GM12878 (cell line): ENCODE measurements around the gene RIT1. TPM values are rescaled to one million over a fixed set of nuclear protein-coding genes. Genes with fewer than 3 reads are reported as not detected.

Source experiments
- ATAC-seq: fragments of 200-7000 bp; cut with Tn5 transposase; 3 replicates; pipeline ENCODE4 v1.9.1; 2020; ENCODE audit warnings: mild to moderate bottlenecking, moderate library complexity
- BruUV-seq: library from RNA; stranded (reverse); fragments of 400-500 nt; replicated peaks from 2 replicates; lab custom pipeline; 2021; lab: Mats Ljungman, UMichigan
- CTCF ChIA-PET: fragments of 300-600 bp; sonication (Branson Sonifier 250); formaldehyde crosslinking; extraction: SDS; loops from one replicate; lab custom pipeline; 2021; ENCODE audit warnings: inconsistent platforms; lab: Yijun Ruan, JAX
- POLR2A ChIA-PET: fragments of 350-600 bp; formaldehyde crosslinking; extraction: SDS; loops from one replicate; lab custom pipeline; 2021; ENCODE audit warnings: inconsistent platforms; lab: Charles Lee
- RAD21 ChIA-PET: fragments of 300-600 bp; sonication (Branson Sonifier 250); formaldehyde crosslinking; loops from one replicate; lab custom pipeline; 2023; ENCODE audit warnings: antibody characterized with exemption; ENCODE audit not compliant: unreplicated experiment; lab: Charles Lee
- SMC1A ChIA-PET: fragments of 300-600 bp; sonication (Branson Sonifier 250); formaldehyde crosslinking; loops from one replicate; lab custom pipeline; 2023; ENCODE audit not compliant: unreplicated experiment, uncharacterized antibody; lab: Charles Lee
- DNase-seq: peaks from one replicate; pipeline ENCODE4 v3.0.0-alpha.2; 2011; ENCODE audit warnings: low read depth, low spot score
- FAIRE-seq: peaks from 3 replicates; lab custom pipeline; 2011; peaks lifted over from hg19 to GRCh38; lab: Jason Lieb, UNC
- H2AFZ ChIP-seq: 2 replicates; pipeline ENCODE4 v1.6.0; 2011; ENCODE audit warnings: low read depth, low read length, control low read depth; ENCODE audit not compliant: control insufficient read depth
- H3K27ac ChIP-seq: 2 replicates; pipeline ENCODE4 v1.5.1; 2011; ENCODE audit warnings: control low read depth; ENCODE audit not compliant: control insufficient read depth, insufficient read depth
- H3K27me3 ChIP-seq, 2 experiments: replicated peaks in 1 of 2; 2 replicates each; pipeline versions ENCODE4 v1.6.0 to v1.6.1; 2011; ENCODE audit warnings: low read length in 1 of 2; ENCODE audit not compliant: control insufficient read depth in 2 of 2, insufficient read depth in 2 of 2
- H3K36me3 ChIP-seq, 2 experiments: 2 replicates each; pipeline ENCODE4 v1.5.1; 2011; ENCODE audit warnings: low read length in 1 of 2; ENCODE audit not compliant: control insufficient read depth in 2 of 2, insufficient read depth in 2 of 2
- H3K4me1 ChIP-seq: 2 replicates; pipeline ENCODE4 v1.6.1; 2011; ENCODE audit warnings: mild to moderate bottlenecking, low read length, moderate library complexity, mixed read lengths; ENCODE audit not compliant: control insufficient read depth, insufficient read depth
- H3K4me2 ChIP-seq: 2 replicates; pipeline ENCODE4 v1.6.0; 2011; ENCODE audit warnings: control low read depth; ENCODE audit not compliant: control insufficient read depth, insufficient read depth
- H3K4me3 ChIP-seq: fragments of 200-600 bp; sonication (generic); 2 replicates; pipeline ENCODE4 v1.5.1; 2016
- H3K79me2 ChIP-seq: 2 replicates; pipeline ENCODE4 v1.6.0; 2011; ENCODE audit warnings: low read length; ENCODE audit not compliant: control insufficient read depth, insufficient read depth
- H3K9ac ChIP-seq: 2 replicates; pipeline ENCODE4 v1.8.0; 2011; ENCODE audit warnings: low read length, control low read depth, mixed read lengths; ENCODE audit not compliant: control insufficient read depth, insufficient read depth
- H3K9me3 ChIP-seq: replicated peaks from 3 replicates; pipeline ENCODE4 v1.5.1; 2011; ENCODE audit warnings: mild to moderate bottlenecking, low read length; ENCODE audit not compliant: control insufficient read depth, insufficient read depth
- H4K20me1 ChIP-seq: 2 replicates; pipeline ENCODE4 v1.6.0; 2011; ENCODE audit not compliant: control insufficient read depth, insufficient read depth
- BRCA1 ChIP-seq: IDR thresholded peaks from 2 replicates; pipeline ENCODE4 v1.6.1; 2011; ENCODE audit warnings: low read depth, low read length, improper control_type of control experiment
- CBFB ChIP-seq: IDR thresholded peaks from 2 replicates; pipeline ENCODE4 v1.6.1; 2016; ENCODE audit warnings: antibody characterized with exemption, low read depth
- EP300 ChIP-seq, 2 experiments: fragments of 150-350 bp in 1 of 2; IDR thresholded peaks; 2 replicates each; pipeline ENCODE4 v1.6.1; 2011 to 2012; ENCODE audit warnings: low read depth in 2 of 2, low read length in 2 of 2, borderline replicate concordance in 1 of 2, improper control_type of control experiment in 1 of 2, inconsistent platforms in 1 of 2; ENCODE audit not compliant: control insufficient read depth in 1 of 2
- LARP7 ChIP-seq: fragments of 450-650 bp; IDR thresholded peaks from 2 replicates; pipeline ENCODE4 v1.6.1; 2017; ENCODE audit warnings: mild to moderate bottlenecking
- SMAD5 ChIP-seq: IDR thresholded peaks from 2 replicates; pipeline ENCODE4 v1.6.1; 2016; ENCODE audit warnings: antibody characterized with exemption, low read depth
- WGBS: methylation state at CpG from one replicate; pipeline ENCODE4 v1.1.6; 2016; ENCODE audit warnings: low lambda C conversion rate; ENCODE audit not compliant: insufficient replicate concordance, insufficient coverage; ENCODE audit errors: missing lambda C conversion rate; 5-methylcytosine and 5-hydroxymethylcytosine counted together
- in situ Hi-C: fragments of 300-500 bp; cut with MboI; formaldehyde crosslinking; loops from 9 replicates; pipeline ENCODE4 v1.14.3; 2018; ENCODE audit warnings: mixed read lengths
- intact Hi-C: fragments of 100-400 bp; cut with micrococcal nuclease; formaldehyde crosslinking; loops from one replicate; pipeline ENCODE4 v1.14.2; 2022; ENCODE audit not compliant: unreplicated experiment
- polyA plus RNA-seq, 11 experiments: library from polyadenylated mRNA; depleted of rRNA in 4 of 11; unstranded in 6 of 11; stranded (reverse) in 5 of 11; fragments of >200 nt; fragmentation: Nextera tagmentation in 4 of 11; fragmentation: Illumina TruSeq in 1 of 11; extraction: Ambion mirVana in 4 of 11; extraction: Trizol in 1 of 11; gene quantifications; 1 replicate in 1 of 11; 2 replicates in 10 of 11; pipeline versions ENCODE4 v1.2.1 to v1.2.3, GENCODE V29; 2011 to 2016; ENCODE audit warnings: inconsistent platforms in 2 of 11, missing spikeins in 2 of 11, low read depth in 1 of 11
- total RNA-seq, 4 experiments: library from RNA; depleted of rRNA in 3 of 4; stranded (reverse); fragments of >200 nt in 3 of 4; fragmentation: Illumina TruSeq in 1 of 4; extraction: Trizol in 1 of 4; gene quantifications; 2 replicates each; pipeline versions ENCODE4 v1.2.1 to v1.2.3, GENCODE V29; 2013 to 2021
- TF ChIP-seq, protein P1 (sequence below): IDR thresholded peaks from 2 replicates; pipeline ENCODE4 v1.6.1; 2012; ENCODE audit warnings: mild to moderate bottlenecking, low read depth, low read length

RIT1 gene
- total and polyA plus RNA-seq, 10 of the 15 experiments (the other 5 are each of a cell fraction or from before 2014, with no cell fraction given): 6.8 to 61.5 (median 13.7) TPM

DNA sequence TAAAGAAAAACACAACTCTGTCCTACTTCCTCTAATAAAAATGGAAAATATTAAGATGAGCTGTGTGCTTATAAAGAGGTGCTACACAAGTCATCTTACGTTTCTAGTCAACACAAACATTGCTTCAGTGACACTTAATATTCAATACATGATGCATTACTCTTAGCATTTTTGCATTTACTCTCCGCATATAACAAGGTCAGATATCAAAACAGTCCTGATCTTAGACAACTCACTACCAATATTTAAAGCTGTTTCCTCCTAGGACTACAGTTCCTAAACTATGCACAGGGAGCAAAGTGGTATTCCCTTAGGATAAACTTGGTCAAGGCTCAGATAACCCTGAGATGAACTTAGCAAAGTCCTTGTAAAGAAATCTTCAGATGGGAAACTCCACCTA is 12.3 kb downstream of the RIT1 start:
- no peak overlapping the region for H3K4me2 ChIP-seq
- RAD21 ChIA-PET: interaction anchor here (0.6 to 2.1 kb wide), 4 partner anchors 16 to 59 kb away, joined by 3 to 6 read pairs (median 4); no protein-coding TSS in a partner anchor

More for the DNA sequence above, 12.3 kb downstream of the RIT1 start:
- Histone ChIP-seq H3K9me3 (no peaks in the 10 kb centered on the region), H4K20me1 (no peaks in the 10 kb centered on the region), H3K4me1 (no peaks in the 10 kb centered on the region), H3K4me3 (no peak overlapping the region), H3K27ac (no peak overlapping the region), H3K36me3 (peaks cover 5 to 18% of the 10 kb centered on the region in 2 experiments), H2AFZ (no peak overlapping the region), H3K27me3 (no peaks in the 10 kb centered on the region)
- BruUV-seq: no TSS peak
- ChIA-PET CTCF (interaction anchor here (0.6 to 1.9 kb wide), 10 partner anchors 8 to 938 kb away, joined by 3 to 8 read pairs (median 3); partner anchors contain the start of gene PYGO2), POLR2A (interaction anchor here (0.5 to 1.8 kb wide), 4 partner anchors 10 to 228 kb away, joined by 4 to 7 read pairs (median 4); no protein-coding TSS in a partner anchor)
- FAIRE-seq (no peak), DNase-seq (no peak)
- in situ Hi-C loops (no loop called here), intact Hi-C loops (no loop called here)
- no peak for TF ChIP-seq EP300 (IDR thresholded peaks at IDR 0.05; ENCODE audit: borderline replicate concordance in 1 of 2, control insufficient read depth in 1 of 2, low read depth in 2 of 2, low read length in 2 of 2)
- TF ChIP-seq, protein P1, sequence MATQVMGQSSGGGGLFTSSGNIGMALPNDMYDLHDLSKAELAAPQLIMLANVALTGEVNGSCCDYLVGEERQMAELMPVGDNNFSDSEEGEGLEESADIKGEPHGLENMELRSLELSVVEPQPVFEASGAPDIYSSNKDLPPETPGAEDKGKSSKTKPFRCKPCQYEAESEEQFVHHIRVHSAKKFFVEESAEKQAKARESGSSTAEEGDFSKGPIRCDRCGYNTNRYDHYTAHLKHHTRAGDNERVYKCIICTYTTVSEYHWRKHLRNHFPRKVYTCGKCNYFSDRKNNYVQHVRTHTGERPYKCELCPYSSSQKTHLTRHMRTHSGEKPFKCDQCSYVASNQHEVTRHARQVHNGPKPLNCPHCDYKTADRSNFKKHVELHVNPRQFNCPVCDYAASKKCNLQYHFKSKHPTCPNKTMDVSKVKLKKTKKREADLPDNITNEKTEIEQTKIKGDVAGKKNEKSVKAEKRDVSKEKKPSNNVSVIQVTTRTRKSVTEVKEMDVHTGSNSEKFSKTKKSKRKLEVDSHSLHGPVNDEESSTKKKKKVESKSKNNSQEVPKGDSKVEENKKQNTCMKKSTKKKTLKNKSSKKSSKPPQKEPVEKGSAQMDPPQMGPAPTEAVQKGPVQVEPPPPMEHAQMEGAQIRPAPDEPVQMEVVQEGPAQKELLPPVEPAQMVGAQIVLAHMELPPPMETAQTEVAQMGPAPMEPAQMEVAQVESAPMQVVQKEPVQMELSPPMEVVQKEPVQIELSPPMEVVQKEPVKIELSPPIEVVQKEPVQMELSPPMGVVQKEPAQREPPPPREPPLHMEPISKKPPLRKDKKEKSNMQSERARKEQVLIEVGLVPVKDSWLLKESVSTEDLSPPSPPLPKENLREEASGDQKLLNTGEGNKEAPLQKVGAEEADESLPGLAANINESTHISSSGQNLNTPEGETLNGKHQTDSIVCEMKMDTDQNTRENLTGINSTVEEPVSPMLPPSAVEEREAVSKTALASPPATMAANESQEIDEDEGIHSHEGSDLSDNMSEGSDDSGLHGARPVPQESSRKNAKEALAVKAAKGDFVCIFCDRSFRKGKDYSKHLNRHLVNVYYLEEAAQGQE: no peak
- no peak for TF ChIP-seq LARP7
- TF ChIP-seq SMAD5: no peak
- no peak for TF ChIP-seq BRCA1
- no peak for TF ChIP-seq CBFB
- TF ChIP-seq, all 136 proteins: peak for 0
- SMC1A ChIA-PET: interaction anchor here (0.8 to 1.9 kb wide), 8 partner anchors 14 to 167 kb away, joined by 3 to 7 read pairs (median 4); partner anchors contain the start of gene SYT11
- H3K9ac ChIP-seq: no peak overlapping the region
- no peak for ATAC-seq
- H3K79me2 ChIP-seq: no peaks in the 10 kb centered on the region
- WGBS: 100% methylated on average over 2 of the region's 2 CpGs
